ENCODE data around the gene FAM222B. TPM values are rescaled to one million over a fixed set of nuclear protein-coding genes. Genes with fewer than 3 reads are reported as not detected.
A peak's percentile ranks its signal among the peaks of the same experiment; 100 is the strongest.
"Not testable (repeated sequence)": the region's sequence is repeated elsewhere in the genome, so short reads cannot be mapped to it uniquely, and the experiment has no call there.

The FAM222B gene
- total and polyA plus RNA-seq, 4 donors = 2.8 to 5.4 (median 4.1) TPM

DNA sequence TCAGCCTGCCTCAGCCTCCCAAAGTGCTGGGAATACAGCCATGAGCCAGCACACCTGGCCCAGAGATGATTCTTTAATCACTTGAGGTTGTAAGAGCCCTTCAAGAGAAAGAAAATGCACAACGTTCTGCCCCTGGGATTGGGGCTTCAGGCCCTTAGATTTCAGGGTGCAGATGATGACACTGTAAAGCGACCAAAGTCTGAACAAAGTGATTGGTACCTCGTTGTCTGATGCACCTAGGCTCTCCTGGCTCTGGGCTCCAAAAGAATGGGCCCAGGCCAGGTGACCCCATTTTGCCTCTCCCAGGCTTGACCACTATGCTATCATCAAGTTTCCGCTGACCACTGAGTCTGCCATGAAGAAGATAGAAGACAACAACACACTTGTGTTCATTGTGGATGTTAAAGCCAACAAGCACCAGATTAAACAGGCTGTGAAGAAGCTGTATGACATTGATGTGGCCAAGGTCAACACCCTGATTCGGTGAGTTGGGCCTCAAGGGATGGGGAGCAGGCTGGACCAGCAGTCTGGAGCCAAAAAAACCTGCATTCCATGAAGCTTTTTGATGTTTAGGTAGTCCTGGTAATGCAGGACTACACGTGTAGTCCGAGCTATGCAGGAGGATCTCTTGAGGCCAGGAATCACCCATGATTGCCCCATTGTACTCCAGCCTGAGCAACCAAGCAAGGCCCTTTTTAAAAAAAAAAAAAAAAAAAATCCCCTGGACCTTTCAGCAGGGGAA, 120.0 kb downstream of the FAM222B start:
- TF ChIP-seq HNF4A (conservative IDR thresholded peaks at IDR 0.05) (no peak), TAF1 (conservative IDR thresholded peaks at IDR 0.05) (no peak), FOXA2 (IDR thresholded peaks at IDR 0.05) (no peak), EGR1 (IDR thresholded peaks at IDR 0.05; ENCODE audit: low read depth in 2 of 2) (no peak), RXRA (IDR thresholded peaks at IDR 0.05) (no peak), MAX (IDR thresholded peaks at IDR 0.05) (no peak), GABPA (IDR thresholded peaks at IDR 0.05 in 1 of 2, conservative IDR thresholded peaks at IDR 0.05 in 1 of 2) (no peak), JUND (IDR thresholded peaks at IDR 0.05) (no peak), RAD21 (IDR thresholded peaks at IDR 0.05) (no peak), FOXA1 (IDR thresholded peaks at IDR 0.05) (no peak), SP1 (IDR thresholded peaks at IDR 0.05) (no peak), YY1 (IDR thresholded peaks at IDR 0.05) (no peak), CTCF (IDR thresholded peaks at IDR 0.05; ENCODE audit: low read depth, low read length, missing input control) (no peak)
- TF ChIP-seq, protein P1, sequence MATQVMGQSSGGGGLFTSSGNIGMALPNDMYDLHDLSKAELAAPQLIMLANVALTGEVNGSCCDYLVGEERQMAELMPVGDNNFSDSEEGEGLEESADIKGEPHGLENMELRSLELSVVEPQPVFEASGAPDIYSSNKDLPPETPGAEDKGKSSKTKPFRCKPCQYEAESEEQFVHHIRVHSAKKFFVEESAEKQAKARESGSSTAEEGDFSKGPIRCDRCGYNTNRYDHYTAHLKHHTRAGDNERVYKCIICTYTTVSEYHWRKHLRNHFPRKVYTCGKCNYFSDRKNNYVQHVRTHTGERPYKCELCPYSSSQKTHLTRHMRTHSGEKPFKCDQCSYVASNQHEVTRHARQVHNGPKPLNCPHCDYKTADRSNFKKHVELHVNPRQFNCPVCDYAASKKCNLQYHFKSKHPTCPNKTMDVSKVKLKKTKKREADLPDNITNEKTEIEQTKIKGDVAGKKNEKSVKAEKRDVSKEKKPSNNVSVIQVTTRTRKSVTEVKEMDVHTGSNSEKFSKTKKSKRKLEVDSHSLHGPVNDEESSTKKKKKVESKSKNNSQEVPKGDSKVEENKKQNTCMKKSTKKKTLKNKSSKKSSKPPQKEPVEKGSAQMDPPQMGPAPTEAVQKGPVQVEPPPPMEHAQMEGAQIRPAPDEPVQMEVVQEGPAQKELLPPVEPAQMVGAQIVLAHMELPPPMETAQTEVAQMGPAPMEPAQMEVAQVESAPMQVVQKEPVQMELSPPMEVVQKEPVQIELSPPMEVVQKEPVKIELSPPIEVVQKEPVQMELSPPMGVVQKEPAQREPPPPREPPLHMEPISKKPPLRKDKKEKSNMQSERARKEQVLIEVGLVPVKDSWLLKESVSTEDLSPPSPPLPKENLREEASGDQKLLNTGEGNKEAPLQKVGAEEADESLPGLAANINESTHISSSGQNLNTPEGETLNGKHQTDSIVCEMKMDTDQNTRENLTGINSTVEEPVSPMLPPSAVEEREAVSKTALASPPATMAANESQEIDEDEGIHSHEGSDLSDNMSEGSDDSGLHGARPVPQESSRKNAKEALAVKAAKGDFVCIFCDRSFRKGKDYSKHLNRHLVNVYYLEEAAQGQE (IDR thresholded peaks at IDR 0.05) = no peak
- TF ChIP-seq, protein P2, sequence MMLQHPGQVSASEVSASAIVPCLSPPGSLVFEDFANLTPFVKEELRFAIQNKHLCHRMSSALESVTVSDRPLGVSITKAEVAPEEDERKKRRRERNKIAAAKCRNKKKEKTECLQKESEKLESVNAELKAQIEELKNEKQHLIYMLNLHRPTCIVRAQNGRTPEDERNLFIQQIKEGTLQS (IDR thresholded peaks at IDR 0.05) = no peak
- no peak for DNase-seq (ENCODE audit: low spot score)
- no peak overlapping the region for H3K27ac ChIP-seq (ENCODE audit: low read depth in 1 of 2, low read length in 2 of 2)
- peaks cover 6 to 45% (median 30%) of the 10 kb centered on the region in 4 donors for H3K4me1 ChIP-seq (ENCODE audit: control insufficient read depth in 4 of 4, insufficient read depth in 4 of 4, low read length in 3 of 4)
- H3K4me3 ChIP-seq (ENCODE audit: low read depth in 1 of 3, low read length in 3 of 3) = no peak overlapping the region
- H3K27me3 ChIP-seq (ENCODE audit: control insufficient read depth in 4 of 4, insufficient read depth in 4 of 4, low read length in 3 of 4) = no peaks in the 10 kb centered on the region
- peaks cover 10 to 28% (median 22%) of the 10 kb centered on the region in 4 donors for H3K36me3 ChIP-seq (ENCODE audit: control insufficient read depth in 4 of 4, insufficient read depth in 3 of 4, low read depth in 1 of 4, low read length in 3 of 4)
- WGBS = 77% methylated on average over 7 of the region's 7 CpGs
- H3K9ac ChIP-seq (ENCODE audit: low read depth in 1 of 2, low read length in 2 of 2) = no peak overlapping the region
- no peaks in the 10 kb centered on the region for H3K9me3 ChIP-seq (ENCODE audit: control insufficient read depth in 4 of 4, low read length in 3 of 4)

DNA sequence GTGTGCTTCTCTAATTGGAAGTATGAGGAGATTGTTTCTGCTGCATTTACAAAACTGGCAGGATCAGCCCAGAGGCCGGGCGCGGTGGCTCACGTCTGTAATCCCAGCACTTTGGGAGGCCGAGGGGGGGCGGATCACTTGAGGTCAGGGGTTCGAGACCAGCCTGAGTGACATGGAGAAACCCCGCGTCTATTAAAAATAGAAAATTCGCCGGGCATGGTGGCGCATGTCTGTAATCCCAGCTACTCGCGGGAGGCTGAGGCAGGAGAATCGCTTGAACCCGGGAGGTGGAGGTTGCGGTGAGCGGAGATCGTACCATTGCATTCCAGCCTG, 121.6 kb downstream of the FAM222B start:
- H3K36me3 ChIP-seq (ENCODE audit: control insufficient read depth in 4 of 4, insufficient read depth in 3 of 4, low read depth in 1 of 4, low read length in 3 of 4) = peaks cover 10 to 28% (median 22%) of the 10 kb centered on the region in 4 donors
- H3K27me3 ChIP-seq (ENCODE audit: control insufficient read depth in 4 of 4, insufficient read depth in 4 of 4, low read length in 3 of 4); DNase-seq (ENCODE audit: low spot score); H3K9me3 ChIP-seq (ENCODE audit: control insufficient read depth in 4 of 4, low read length in 3 of 4): not testable (repeated sequence)
- H3K9ac ChIP-seq (ENCODE audit: low read depth in 1 of 2, low read length in 2 of 2) = peak overlapping the region; percentile 89 to 97
- peaks cover 7 to 38% (median 25%) of the 10 kb centered on the region in 4 donors for H3K4me1 ChIP-seq (ENCODE audit: control insufficient read depth in 4 of 4, insufficient read depth in 4 of 4, low read length in 3 of 4)
- 50% methylated on average over 19 of the region's 19 CpGs for WGBS
- peak overlapping the region in 1 of 2 donors; percentile 83 for H3K27ac ChIP-seq (ENCODE audit: low read depth in 1 of 2, low read length in 2 of 2)
- peak overlapping the region; percentile 78 to 99 (median 97) for H3K4me3 ChIP-seq (ENCODE audit: low read depth in 1 of 3, low read length in 3 of 3)

Measured in liver (tissue), 9 donors.